ENCODE data around the gene C11orf58.

DNA sequence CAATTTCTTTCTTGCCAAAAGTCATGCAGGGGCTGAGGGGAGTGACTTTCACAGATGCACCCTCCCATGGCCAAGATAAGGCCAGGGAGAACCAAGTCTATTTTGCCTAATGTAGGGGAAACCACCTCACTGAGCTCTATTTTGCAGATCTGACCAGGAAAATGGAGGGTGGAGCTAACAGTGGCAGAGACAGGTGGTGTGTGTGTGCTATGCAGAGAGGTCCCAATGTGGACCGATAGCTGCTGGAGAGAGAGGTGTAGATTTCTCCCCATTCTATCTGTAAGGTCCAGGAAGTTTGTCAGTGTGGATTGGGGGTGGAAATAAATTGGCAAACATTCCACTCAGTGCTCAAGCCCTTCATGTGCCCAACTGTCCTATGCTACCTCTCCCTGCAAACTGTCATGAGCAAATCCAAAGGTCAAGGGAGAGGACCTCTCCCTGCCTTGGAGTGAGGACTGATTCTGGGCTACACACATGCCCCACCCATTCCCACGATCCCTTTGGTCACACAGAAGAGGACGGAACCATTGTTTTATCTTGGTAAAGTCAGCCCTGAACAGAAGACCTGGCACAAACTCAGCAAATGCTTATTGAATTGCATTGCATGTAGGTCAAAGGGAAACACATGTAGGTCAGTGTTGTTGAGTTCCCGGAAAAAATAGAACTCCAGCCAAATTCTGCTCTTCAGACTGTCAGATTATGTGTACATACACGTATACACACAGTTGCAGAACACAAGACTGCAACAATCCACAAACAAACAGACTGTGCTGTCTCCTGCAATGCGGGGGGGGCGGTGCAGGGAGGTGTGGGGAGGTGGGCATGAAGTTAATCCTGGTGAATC is 65.9 kb downstream of the C11orf58 start:
- TF ChIP-seq, protein P1, sequence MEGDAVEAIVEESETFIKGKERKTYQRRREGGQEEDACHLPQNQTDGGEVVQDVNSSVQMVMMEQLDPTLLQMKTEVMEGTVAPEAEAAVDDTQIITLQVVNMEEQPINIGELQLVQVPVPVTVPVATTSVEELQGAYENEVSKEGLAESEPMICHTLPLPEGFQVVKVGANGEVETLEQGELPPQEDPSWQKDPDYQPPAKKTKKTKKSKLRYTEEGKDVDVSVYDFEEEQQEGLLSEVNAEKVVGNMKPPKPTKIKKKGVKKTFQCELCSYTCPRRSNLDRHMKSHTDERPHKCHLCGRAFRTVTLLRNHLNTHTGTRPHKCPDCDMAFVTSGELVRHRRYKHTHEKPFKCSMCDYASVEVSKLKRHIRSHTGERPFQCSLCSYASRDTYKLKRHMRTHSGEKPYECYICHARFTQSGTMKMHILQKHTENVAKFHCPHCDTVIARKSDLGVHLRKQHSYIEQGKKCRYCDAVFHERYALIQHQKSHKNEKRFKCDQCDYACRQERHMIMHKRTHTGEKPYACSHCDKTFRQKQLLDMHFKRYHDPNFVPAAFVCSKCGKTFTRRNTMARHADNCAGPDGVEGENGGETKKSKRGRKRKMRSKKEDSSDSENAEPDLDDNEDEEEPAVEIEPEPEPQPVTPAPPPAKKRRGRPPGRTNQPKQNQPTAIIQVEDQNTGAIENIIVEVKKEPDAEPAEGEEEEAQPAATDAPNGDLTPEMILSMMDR (IDR thresholded peaks at IDR 0.05; ENCODE audit: poor library complexity), result no peak
- TF ChIP-seq EZH2phosphoT487 (IDR thresholded peaks at IDR 0.05; ENCODE audit: low read depth, severe bottlenecking, unreplicated experiment) (no peak), EZH2 (IDR thresholded peaks at IDR 0.05; ENCODE audit: borderline replicate concordance) (no peak)

Measured in hepatocyte (in vitro differentiated cells).